Vein endothelial cell (primary cell): ENCODE measurements around the gene UQCC2. TPM values are rescaled to one million over a fixed set of nuclear protein-coding genes. Genes with fewer than 3 reads are reported as not detected.

ENCODE experiments used
- small RNA-seq: library from RNA; depleted of rRNA; stranded (forward); fragments of <200 nt; gene quantifications from one replicate; pipeline ENCODE3, GENCODE V24; 2012
- total RNA-seq: library from RNA; depleted of rRNA; stranded (reverse); fragments of >200 nt; gene quantifications from 2 replicates; pipeline ENCODE4 v1.2.3, GENCODE V29; 2012

Gene UQCC2
- total RNA-seq, result 14.4 and 14.6 TPM in 2 replicates

DNA sequence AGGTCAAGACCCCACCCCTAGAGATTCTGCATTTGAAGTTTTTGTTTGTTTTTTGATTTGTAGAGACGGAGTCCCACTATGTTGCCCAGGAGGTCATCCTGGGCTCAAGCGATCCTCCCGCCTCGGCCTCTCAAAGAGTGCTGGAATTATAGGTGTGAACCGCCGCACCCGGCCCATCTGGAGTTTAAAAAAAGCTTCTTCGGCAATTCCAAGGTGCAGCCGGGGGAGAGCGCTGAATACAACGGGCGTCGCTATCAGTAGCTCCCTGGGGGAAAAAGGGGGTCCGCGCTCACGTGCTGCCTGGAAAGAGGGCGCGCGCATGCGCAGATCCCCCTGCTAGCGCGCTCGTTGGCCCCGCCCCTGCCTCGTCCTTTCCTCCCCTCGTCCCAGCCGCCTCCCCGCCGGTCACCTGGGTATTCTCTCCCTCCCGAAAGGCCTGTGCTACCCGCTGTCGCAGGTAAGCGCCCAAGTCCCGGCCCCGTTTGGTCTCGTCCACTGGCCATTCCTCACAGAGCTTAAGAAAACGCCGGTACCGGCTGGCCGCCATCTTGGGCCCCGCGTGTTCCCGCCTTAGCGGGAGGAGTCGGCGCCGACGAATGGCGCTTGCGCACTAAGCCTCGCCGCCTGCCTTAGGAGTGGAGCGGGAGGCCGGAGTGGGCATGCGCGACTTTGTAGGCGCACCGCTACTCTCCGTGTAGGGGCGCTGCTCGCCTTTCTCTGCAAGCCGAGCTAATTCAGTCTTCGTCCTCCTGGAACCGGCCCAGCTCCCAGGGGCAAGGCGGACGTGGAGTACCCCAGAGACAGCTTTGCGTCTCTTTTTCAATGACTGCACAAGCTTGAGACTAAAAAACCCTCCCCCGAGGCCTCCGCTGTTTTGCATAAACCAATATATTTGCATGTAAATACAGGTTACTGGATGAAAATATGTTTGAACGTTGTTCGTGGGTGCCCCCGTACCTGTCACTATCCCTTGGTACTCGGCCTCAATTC lies at the start of gene UQCC2:
TSS of gene UQCC2 (minus strand) at position 561 of the 990 bp plus-strand sequence. CDS start at position 547, 14 bp downstream.

DNA sequence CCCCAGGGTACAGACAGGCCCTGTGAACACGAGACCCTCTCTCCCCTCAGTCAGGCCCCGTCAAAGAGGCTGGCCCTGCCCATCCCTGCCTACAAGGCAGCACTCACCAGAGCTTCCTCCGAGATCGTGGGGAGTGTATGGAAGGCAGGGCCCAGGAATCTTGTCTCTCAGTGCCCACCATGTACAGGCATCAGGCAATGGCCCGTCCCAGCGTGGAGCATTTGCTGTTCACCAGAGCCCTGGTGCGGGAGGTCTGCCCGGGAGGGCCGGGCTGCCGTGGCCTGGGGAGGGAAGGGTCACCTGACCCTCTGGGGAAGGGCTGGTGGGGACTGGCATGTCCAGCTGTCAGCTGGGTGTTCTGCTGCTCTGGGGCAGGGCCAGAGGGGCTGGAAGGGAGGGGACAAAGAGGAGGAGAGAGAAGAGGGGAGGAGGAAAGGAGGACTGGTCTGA lies 35.2 kb upstream of the UQCC2 start, which contains the start of gene IP6K3:
TSS of gene IP6K3 (minus strand) at position 255 of the 450 bp plus-strand sequence. CDS start 11,429 bp downstream, outside the sequence.

Small RNA genes lying within 50 kb of the gene (small RNA-seq; reads per million reads assigned to genes)
- gene MIR3934, result not detected

Other genes with a start within 250 kb of the UQCC2 start
- gene BAK1, start 131.4 kb downstream of the UQCC2 start, total RNA-seq, result 29.7 and 31.0 TPM in 2 replicates
- gene ITPR3, start 90.4 kb downstream of the UQCC2 start, total RNA-seq, result 35.3 and 57.6 TPM in 2 replicates
- gene IP6K3, start 35.2 kb upstream of the UQCC2 start, total RNA-seq, result not detected in 2 replicates
- 40.4 and 51.0 TPM in 2 replicates for gene LEMD2, start 77.4 kb upstream of the UQCC2 start, total RNA-seq
- gene MLN, start 92.3 kb upstream of the UQCC2 start, total RNA-seq, result not detected in 2 replicates